Esophagus muscularis mucosa (tissue), 3 donors: ENCODE results near the gene ACO2.
A peak's percentile ranks its signal among the peaks of the same experiment; 100 is the strongest.

Source experiments
- CTCF ChIP-seq, 3 experiments: fragments of 200-600 bp in 2 of 3; fragments of 450-650 bp in 1 of 3; sonication (generic) in 2 of 3; IDR thresholded peaks; one replicate each; pipeline ENCODE4 v1.5.1; 2017 to 2019; ENCODE audit warnings: antibody characterized with exemption in 3 of 3, mild to moderate bottlenecking in 2 of 3, moderate library complexity in 1 of 3
- POLR2A ChIP-seq: fragments of 450-650 bp; IDR thresholded peaks from one replicate; pipeline ENCODE4 v1.6.1; 2017; ENCODE audit warnings: antibody characterized with exemption, moderate library complexity, mild to moderate bottlenecking, low read depth
- POLR2AphosphoS5 ChIP-seq, 2 donors: sonication (generic); formaldehyde crosslinking; IDR thresholded peaks; one replicate each; pipeline ENCODE4 v1.6.1; 2017; ENCODE audit warnings: antibody characterized with exemption in 2 of 2

GRCh38 chr22:41543854-41544670 lies 75.1 kb downstream of the ACO2 start, which contains the start of gene POLR3H:
- TF ChIP-seq CTCF (IDR thresholded peaks at IDR 0.05), result peak; percentile 63 to 72 (median 72)
- TF ChIP-seq POLR2A, result peak; percentile 40
- peak; percentile 75 to 84 for TF ChIP-seq POLR2AphosphoS5 (IDR thresholded peaks at IDR 0.05)
